ENCODE data around the gene FNIP1. TPM values are rescaled to one million over a fixed set of nuclear protein-coding genes. Genes with fewer than 3 reads are reported as not detected.

The FNIP1 gene
- polyA plus RNA-seq, 1 of the 3 experiments (the other 2 are of a cell fraction): 2.4 TPM

DNA sequence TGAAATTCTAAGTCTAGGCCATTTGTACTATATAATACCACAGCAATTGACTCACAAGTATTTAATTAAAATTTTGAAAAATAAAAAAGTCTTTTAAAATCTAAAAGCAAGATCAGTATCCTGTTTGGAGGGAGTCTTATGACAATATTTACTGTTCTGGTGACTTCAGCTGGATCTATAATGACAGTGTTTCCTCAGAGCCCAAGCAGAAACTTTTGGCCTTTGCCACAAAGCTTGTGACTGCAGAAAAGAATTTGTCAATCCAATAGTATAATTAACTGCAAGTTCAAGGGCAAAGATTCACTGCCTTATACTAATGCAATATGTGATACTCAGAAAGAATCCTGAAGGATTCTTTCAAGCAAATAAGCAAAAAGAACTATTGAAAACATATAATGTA, 112.2 kb downstream of the FNIP1 start:
- Histone ChIP-seq H3K9me3 (no peaks in the 10 kb centered on the region), H3F3A (replicated peaks; ENCODE audit: insufficient read depth) (no peaks in the 10 kb centered on the region), H3K27ac (ENCODE audit: low read depth in 2 of 2, low read length in 1 of 2) (no peak overlapping the region), H3K27me3 (ENCODE audit: insufficient read depth) (no peaks in the 10 kb centered on the region), H4K20me1 (ENCODE audit: insufficient read depth) (no peaks in the 10 kb centered on the region), H2AFZ (ENCODE audit: low read depth) (no peak overlapping the region), H3K9me2 (no peaks in the 10 kb centered on the region), H3K79me2 (ENCODE audit: insufficient read depth) (peaks cover 6% of the 10 kb centered on the region; the same call in 1 of the 2 replicates), H3K4me2 (no peak overlapping the region), H3K4me3 (ENCODE audit: low read depth in 2 of 2, low read length in 1 of 2) (no peak overlapping the region), H3K9ac (no peak overlapping the region), H3K4me1 (ENCODE audit: control insufficient read depth in 1 of 2, insufficient read depth in 2 of 2, low read depth in 1 of 2, low read length in 1 of 2) (no peaks in the 10 kb centered on the region; a peak in 1 of 4 replicates), H3K36me3 (replicated peaks in 1 of 2; ENCODE audit: control insufficient read depth in 1 of 2, insufficient read depth in 2 of 2, low read length in 1 of 2) (peaks cover 5 to 53% of the 10 kb centered on the region in 2 experiments)
- ChIA-PET POLR2A (no interaction called here), CTCF (interaction anchor here (0.8 to 1.3 kb wide), 2 partner anchors 12 to 95 kb away, joined by 4 read pairs; no protein-coding TSS in a partner anchor)
- no peak for DNase-seq
- TF ChIP-seq SIN3A (IDR thresholded peaks at IDR 0.05; ENCODE audit: borderline replicate concordance, low read depth, low read length): no peak
- no peak for TF ChIP-seq PBX3 (IDR thresholded peaks at IDR 0.05)

DNA sequence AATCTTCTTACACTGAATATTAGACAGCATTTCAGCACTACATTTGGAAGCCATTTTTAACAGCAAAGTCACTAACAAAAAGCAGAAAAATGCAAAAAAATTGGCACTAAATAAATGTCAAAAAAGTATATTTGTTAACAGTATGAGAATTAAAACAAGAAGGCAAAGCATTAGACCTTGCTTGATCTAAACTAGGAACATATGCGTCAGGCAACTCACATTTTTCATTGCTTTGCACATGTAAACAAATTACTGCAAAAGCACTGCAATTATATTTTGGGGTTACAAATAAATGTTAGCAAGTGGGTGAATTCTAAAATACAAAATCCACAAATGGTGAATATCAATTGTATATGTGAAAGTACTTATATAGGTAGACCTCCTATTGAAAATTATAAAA, 112.8 kb downstream of the FNIP1 start:
- Histone ChIP-seq H3K9ac (no peak overlapping the region), H2AFZ (ENCODE audit: low read depth) (no peak overlapping the region), H3K79me2 (ENCODE audit: insufficient read depth) (peaks cover 5% of the 10 kb centered on the region; the same call in 1 of the 2 replicates), H3F3A (replicated peaks; ENCODE audit: insufficient read depth) (no peaks in the 10 kb centered on the region), H3K27me3 (ENCODE audit: insufficient read depth) (no peaks in the 10 kb centered on the region), H4K20me1 (ENCODE audit: insufficient read depth) (no peaks in the 10 kb centered on the region), H3K4me3 (ENCODE audit: low read depth in 2 of 2, low read length in 1 of 2) (no peak overlapping the region), H3K36me3 (replicated peaks in 1 of 2; ENCODE audit: control insufficient read depth in 1 of 2, insufficient read depth in 2 of 2, low read length in 1 of 2) (peaks cover 5 to 51% of the 10 kb centered on the region in 2 experiments), H3K9me3 (no peaks in the 10 kb centered on the region), H3K4me1 (ENCODE audit: control insufficient read depth in 1 of 2, insufficient read depth in 2 of 2, low read depth in 1 of 2, low read length in 1 of 2) (no peaks in the 10 kb centered on the region; a peak in 1 of 4 replicates), H3K9me2 (no peaks in the 10 kb centered on the region), H3K4me2 (no peak overlapping the region), H3K27ac (ENCODE audit: low read depth in 2 of 2, low read length in 1 of 2) (no peak overlapping the region)
- DNase-seq: no peak
- CTCF ChIA-PET: no interaction called here
- POLR2A ChIA-PET: no interaction called here
- 94% methylated on average over 1 of the region's 1 CpG for WGBS (ENCODE audit: low lambda C conversion rate)
- TF ChIP-seq TEAD4 (IDR thresholded peaks at IDR 0.05; ENCODE audit: borderline replicate concordance, insufficient read depth) (no peak), SMC3 (IDR thresholded peaks at IDR 0.05; ENCODE audit: low read depth, low read length) (no peak), MXI1 (IDR thresholded peaks at IDR 0.05; ENCODE audit: low read depth, low read length) (no peak), EZH2phosphoT487 (IDR thresholded peaks at IDR 0.05; ENCODE audit: borderline replicate concordance, low read depth) (no peak), ZBTB33 (IDR thresholded peaks at IDR 0.05; ENCODE audit: borderline replicate concordance, low read depth) (no peak), RAD21 (IDR thresholded peaks at IDR 0.05; ENCODE audit: low read length) (no peak), RFX5 (IDR thresholded peaks at IDR 0.05; ENCODE audit: low read length) (no peak), RCOR1 (IDR thresholded peaks at IDR 0.05; ENCODE audit: low read length) (no peak), NFIC (IDR thresholded peaks at IDR 0.05; ENCODE audit: borderline replicate concordance) (no peak), YY1 (IDR thresholded peaks at IDR 0.05; ENCODE audit: low read depth) (no peak), NRF1 (IDR thresholded peaks at IDR 0.05; ENCODE audit: low read depth, low read length) (no peak), MEF2A (IDR thresholded peaks at IDR 0.05; ENCODE audit: borderline replicate concordance, low read depth) (no peak), USF1 (IDR thresholded peaks at IDR 0.05; ENCODE audit: borderline replicate concordance, low read depth) (no peak), JUND (IDR thresholded peaks at IDR 0.05) (no peak), FOXM1 (IDR thresholded peaks at IDR 0.05; ENCODE audit: low read depth) (no peak), FOSL2 (IDR thresholded peaks at IDR 0.05; ENCODE audit: borderline replicate concordance, low read depth) (no peak), CTCF (IDR thresholded peaks at IDR 0.05) (no peak), REST (IDR thresholded peaks at IDR 0.05; ENCODE audit: low read depth, low read length) (no peak)
